ENCODE results near the gene FNDC3B. TPM values are rescaled to one million over a fixed set of nuclear protein-coding genes. Genes with fewer than 3 reads are reported as not detected.

The FNDC3B gene
- total RNA-seq, 2 experiments from 2014 or later = 9.2 to 13.5 TPM

GRCh38 chr3:172211123-172211522, 171.7 kb downstream of the FNDC3B start:
- H3K36me3 Mint-ChIP-seq (ENCODE audit: low read depth) = peaks cover 3% of the 10 kb centered on the region
- DNase-seq = no peak
- intact Hi-C loops (cut with micrococcal nuclease) = no loop called here
- no peak overlapping the region for H3K27ac Mint-ChIP-seq
- CTCF ChIA-PET = no interaction called here
- H3K27me3 Mint-ChIP-seq (ENCODE audit: low read depth) = no peaks in the 10 kb centered on the region
- H3K4me3 Mint-ChIP-seq = no peak overlapping the region
- H3K9me3 Mint-ChIP-seq = peaks cover under 1% of the 10 kb centered on the region
- H3K4me1 Mint-ChIP-seq (ENCODE audit: low read depth) = peaks cover 15% of the 10 kb centered on the region

- intact Hi-C loops (cut with micrococcal nuclease) = no loop called here
- no peak overlapping the region for H3K27ac Mint-ChIP-seq
- H3K9me3 Mint-ChIP-seq = no peaks in the 10 kb centered on the region
- H3K27me3 Mint-ChIP-seq (ENCODE audit: low read depth) = no peaks in the 10 kb centered on the region
- peaks cover 17% of the 10 kb centered on the region for H3K4me1 Mint-ChIP-seq (ENCODE audit: low read depth)
- no peak overlapping the region for H3K4me3 Mint-ChIP-seq
- CTCF ChIA-PET = no interaction called here
- DNase-seq = no peak
- peaks cover 3% of the 10 kb centered on the region for H3K36me3 Mint-ChIP-seq (ENCODE audit: low read depth)
Observed at GRCh38 chr3:172213200-172213599, 173.8 kb downstream of the FNDC3B start.

- Mint-ChIP-seq H3K4me1 (ENCODE audit: low read depth) (peaks cover 21% of the 10 kb centered on the region), H3K36me3 (ENCODE audit: low read depth) (peaks cover 3% of the 10 kb centered on the region), H3K27ac (no peak overlapping the region), H3K27me3 (ENCODE audit: low read depth) (no peaks in the 10 kb centered on the region), H3K9me3 (no peaks in the 10 kb centered on the region), H3K4me3 (no peak overlapping the region)
- no peak for DNase-seq
- intact Hi-C loops (cut with micrococcal nuclease) = no loop called here
- CTCF ChIA-PET = interaction anchor here (0.6 kb wide), 1 partner anchor 600 kb away, joined by 4 read pairs; no protein-coding TSS in a partner anchor
Observed at GRCh38 chr3:172213904-172214303, 174.5 kb downstream of the FNDC3B start.

DNA sequence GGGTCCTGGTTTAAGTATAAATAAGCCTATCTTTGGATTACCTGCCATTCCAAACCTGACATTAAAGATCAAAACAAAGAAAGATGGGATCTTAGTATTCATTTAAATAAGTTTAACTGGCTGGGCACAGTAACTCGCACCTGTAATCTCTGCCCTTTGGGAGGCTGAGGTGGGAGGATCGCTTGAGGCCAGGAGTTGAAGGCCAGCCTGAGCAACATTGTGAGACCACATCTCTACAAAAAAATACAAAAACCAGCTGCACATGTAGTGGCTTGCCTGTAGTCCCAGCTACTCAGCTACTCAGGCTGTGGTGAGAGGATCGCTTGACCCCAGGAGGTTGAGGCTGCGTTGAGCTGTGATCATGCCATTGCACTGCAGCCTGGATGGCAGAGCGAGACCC, 176.9 kb downstream of the FNDC3B start:
- intact Hi-C loops (cut with micrococcal nuclease) = no loop called here
- no peak for DNase-seq
- Mint-ChIP-seq H3K27ac (no peak overlapping the region), H3K36me3 (ENCODE audit: low read depth) (peaks cover 3% of the 10 kb centered on the region), H3K4me1 (ENCODE audit: low read depth) (peaks cover 25% of the 10 kb centered on the region), H3K9me3 (no peaks in the 10 kb centered on the region), H3K27me3 (ENCODE audit: low read depth) (no peaks in the 10 kb centered on the region), H3K4me3 (no peak overlapping the region)
- CTCF ChIA-PET = interaction anchor here (1.7 kb wide), 1 partner anchor 181 kb away, joined by 4 read pairs; no protein-coding TSS in a partner anchor

DNA sequence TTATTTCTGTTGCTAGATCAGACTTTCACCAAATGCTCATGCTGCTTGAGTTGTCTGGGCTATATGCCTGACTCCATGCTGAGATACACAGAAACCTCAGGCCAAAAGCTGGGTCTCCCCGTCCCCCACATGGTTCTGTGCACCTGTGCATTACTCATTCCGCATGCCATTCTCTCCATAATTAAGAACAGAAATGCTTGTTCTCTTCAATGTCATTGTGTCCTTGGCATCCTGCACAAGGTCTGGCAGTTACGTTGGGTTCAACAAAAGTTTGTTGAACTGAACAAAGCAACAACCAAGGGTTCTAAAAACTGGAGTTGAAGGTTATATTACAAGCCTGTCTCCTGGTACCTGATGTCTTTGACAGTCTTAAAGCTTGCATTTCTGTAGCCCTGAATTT, 177.5 kb downstream of the FNDC3B start:
- CTCF ChIA-PET = interaction anchor here (1.1 kb wide), 1 partner anchor 116 kb away, joined by 3 read pairs; no protein-coding TSS in a partner anchor
- Mint-ChIP-seq H3K36me3 (ENCODE audit: low read depth) (peaks cover 3% of the 10 kb centered on the region), H3K4me3 (no peak overlapping the region), H3K4me1 (ENCODE audit: low read depth) (peaks cover 25% of the 10 kb centered on the region), H3K27ac (no peak overlapping the region), H3K27me3 (ENCODE audit: low read depth) (no peaks in the 10 kb centered on the region), H3K9me3 (no peaks in the 10 kb centered on the region)
- intact Hi-C loops (cut with micrococcal nuclease) = no loop called here
- no peak for DNase-seq

- intact Hi-C loops (cut with micrococcal nuclease) = no loop called here
- peaks cover 24% of the 10 kb centered on the region for H3K4me1 Mint-ChIP-seq (ENCODE audit: low read depth)
- no peak overlapping the region for H3K27ac Mint-ChIP-seq
- no peaks in the 10 kb centered on the region for H3K9me3 Mint-ChIP-seq
- H3K27me3 Mint-ChIP-seq (ENCODE audit: low read depth) = no peaks in the 10 kb centered on the region
- CTCF ChIA-PET = interaction anchor here (1.1 kb wide), 1 partner anchor 115 kb away, joined by 3 read pairs; no protein-coding TSS in a partner anchor
- no peak overlapping the region for H3K4me3 Mint-ChIP-seq
- H3K36me3 Mint-ChIP-seq (ENCODE audit: low read depth) = peaks cover 3% of the 10 kb centered on the region
- DNase-seq = no peak
Observed at GRCh38 chr3:172217877-172218276, 178.5 kb downstream of the FNDC3B start.

DNA sequence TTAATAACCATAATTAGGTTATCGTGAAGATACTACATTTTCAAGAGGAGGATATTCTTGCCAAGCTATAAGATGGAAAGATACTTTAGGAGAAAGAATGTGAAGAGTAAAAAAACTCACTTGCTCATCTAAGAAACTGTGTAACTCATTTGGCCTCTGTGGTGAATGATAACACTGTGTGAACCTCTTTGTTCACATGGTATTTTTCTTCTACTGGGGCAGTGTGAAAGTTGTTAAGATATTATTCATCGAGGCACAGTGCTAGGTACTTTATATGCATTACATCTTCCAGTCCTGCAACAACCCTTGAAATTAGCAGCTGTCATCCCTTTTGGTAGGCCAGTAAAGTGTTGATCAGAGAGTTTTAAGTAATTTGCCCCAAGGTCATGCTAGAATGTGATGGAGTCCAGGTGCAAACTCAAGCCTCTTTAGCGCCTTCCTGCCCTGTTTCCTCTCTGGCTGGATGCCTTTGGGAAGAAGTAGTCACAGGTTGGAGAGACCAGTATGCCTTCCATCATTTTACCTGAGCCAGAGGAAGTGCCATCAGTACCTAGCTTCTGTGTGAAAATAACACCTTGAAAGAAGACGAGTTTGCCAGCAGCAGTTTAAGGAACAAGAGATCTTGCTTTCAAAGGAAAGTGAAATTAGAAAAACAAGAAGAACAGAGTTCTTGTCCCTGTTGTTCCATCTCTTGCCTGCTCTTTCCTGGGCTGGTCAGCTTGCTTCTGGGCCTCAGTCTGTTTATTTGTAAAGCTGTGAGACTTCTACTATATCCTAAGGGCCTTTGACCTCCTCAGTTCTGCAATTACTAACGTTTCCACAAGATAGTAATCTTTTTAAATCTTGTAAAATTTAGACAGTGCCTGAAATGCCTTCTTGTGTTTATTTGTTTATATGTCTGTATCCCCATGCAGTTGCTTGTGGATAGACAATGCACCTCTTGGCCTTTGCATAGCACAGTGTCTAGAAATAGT, 179.3 kb downstream of the FNDC3B start:
- Mint-ChIP-seq H3K36me3 (ENCODE audit: low read depth) (peaks cover 3% of the 10 kb centered on the region), H3K27ac (no peak overlapping the region), H3K27me3 (ENCODE audit: low read depth) (no peaks in the 10 kb centered on the region), H3K4me3 (no peak overlapping the region), H3K9me3 (no peaks in the 10 kb centered on the region), H3K4me1 (ENCODE audit: low read depth) (peaks cover 21% of the 10 kb centered on the region)
- DNase-seq = no peak
- CTCF ChIA-PET = no interaction called here
- intact Hi-C loops (cut with micrococcal nuclease) = no loop called here

GRCh38 chr3:172219750-172220149, 180.4 kb downstream of the FNDC3B start:
- Mint-ChIP-seq H3K4me1 (ENCODE audit: low read depth) (peaks cover 15% of the 10 kb centered on the region), H3K27ac (no peak overlapping the region), H3K27me3 (ENCODE audit: low read depth) (no peaks in the 10 kb centered on the region), H3K4me3 (no peak overlapping the region), H3K9me3 (no peaks in the 10 kb centered on the region), H3K36me3 (ENCODE audit: low read depth) (peaks cover 3% of the 10 kb centered on the region)
- intact Hi-C loops (cut with micrococcal nuclease) = no loop called here
- DNase-seq = no peak
- CTCF ChIA-PET = interaction anchor here (0.6 to 0.8 kb wide), 2 partner anchors 81 to 1284 kb away, joined by 3 read pairs; no protein-coding TSS in a partner anchor

DNA sequence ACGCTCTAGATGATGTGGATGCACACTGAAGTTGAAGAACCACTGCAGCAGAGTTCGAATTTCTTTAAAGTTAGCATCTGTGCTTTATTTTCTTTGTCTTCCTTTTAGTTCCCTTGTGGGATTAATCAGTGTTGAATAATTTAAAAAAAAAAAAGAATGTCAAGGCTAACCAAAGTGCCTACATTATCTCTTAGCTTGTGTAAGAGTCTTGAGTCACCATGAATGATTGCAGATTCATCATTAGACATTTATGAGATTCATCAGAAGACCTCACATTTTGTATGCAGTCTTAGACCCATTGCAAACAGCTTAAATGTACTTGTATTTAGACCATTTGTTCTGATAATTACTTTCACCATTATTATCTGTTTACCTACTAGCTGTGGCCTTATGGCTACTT, 182.2 kb downstream of the FNDC3B start:
- Mint-ChIP-seq H3K36me3 (ENCODE audit: low read depth) (peaks cover 4% of the 10 kb centered on the region), H3K4me3 (no peak overlapping the region), H3K27ac (no peak overlapping the region), H3K9me3 (no peaks in the 10 kb centered on the region), H3K4me1 (ENCODE audit: low read depth) (peaks cover 15% of the 10 kb centered on the region), H3K27me3 (ENCODE audit: low read depth) (no peaks in the 10 kb centered on the region)
- intact Hi-C loops (cut with micrococcal nuclease) = no loop called here
- no peak for DNase-seq
- CTCF ChIA-PET = interaction anchor here (0.5 to 0.6 kb wide), 2 partner anchors 523 to 1980 kb away, joined by 3 read pairs; no protein-coding TSS in a partner anchor

GRCh38 chr3:172222478-172223071, 183.2 kb downstream of the FNDC3B start:
- DNase-seq = no peak
- peaks cover 13% of the 10 kb centered on the region for H3K4me1 Mint-ChIP-seq (ENCODE audit: low read depth)
- H3K4me3 Mint-ChIP-seq = no peak overlapping the region
- H3K36me3 Mint-ChIP-seq (ENCODE audit: low read depth) = peaks cover 4% of the 10 kb centered on the region
- no peaks in the 10 kb centered on the region for H3K9me3 Mint-ChIP-seq
- intact Hi-C loops (cut with micrococcal nuclease) = no loop called here
- no peaks in the 10 kb centered on the region for H3K27me3 Mint-ChIP-seq (ENCODE audit: low read depth)
- H3K27ac Mint-ChIP-seq = no peak overlapping the region
- CTCF ChIA-PET = interaction anchor here (0.6 kb wide), 1 partner anchor 450 kb away, joined by 3 read pairs; no protein-coding TSS in a partner anchor

GRCh38 chr3:172223870-172224269, 184.5 kb downstream of the FNDC3B start:
- intact Hi-C loops (cut with micrococcal nuclease) = no loop called here
- Mint-ChIP-seq H3K27ac (no peak overlapping the region), H3K9me3 (no peaks in the 10 kb centered on the region), H3K36me3 (ENCODE audit: low read depth) (peaks cover 6% of the 10 kb centered on the region), H3K4me3 (no peak overlapping the region), H3K27me3 (ENCODE audit: low read depth) (no peaks in the 10 kb centered on the region), H3K4me1 (ENCODE audit: low read depth) (peaks cover 8% of the 10 kb centered on the region)
- no peak for DNase-seq
- CTCF ChIA-PET = no interaction called here

- peaks cover 8% of the 10 kb centered on the region for H3K4me1 Mint-ChIP-seq (ENCODE audit: low read depth)
- H3K27ac Mint-ChIP-seq = no peak overlapping the region
- intact Hi-C loops (cut with micrococcal nuclease) = no loop called here
- CTCF ChIA-PET = no interaction called here
- no peaks in the 10 kb centered on the region for H3K27me3 Mint-ChIP-seq (ENCODE audit: low read depth)
- DNase-seq = no peak
- H3K36me3 Mint-ChIP-seq (ENCODE audit: low read depth) = peaks cover 8% of the 10 kb centered on the region
- H3K9me3 Mint-ChIP-seq = no peaks in the 10 kb centered on the region
- no peak overlapping the region for H3K4me3 Mint-ChIP-seq
Observed at GRCh38 chr3:172224560-172225214, 185.3 kb downstream of the FNDC3B start.
